T-cell (primary cell): ENCODE results near the gene MPL. TPM values are rescaled to one million over a fixed set of nuclear protein-coding genes. Genes with fewer than 3 reads are reported as not detected.

Source experiments
- ATAC-seq, 4 experiments: fragments of 200-7000 bp in 3 of 4; fragments of 150-1000 bp in 1 of 4; cut with Tn5 transposase; replicated peaks in 1 of 4; 1 replicate in 3 of 4; 2 replicates in 1 of 4; pipeline ENCODE4 v1.10.0; 2021; ENCODE audit warnings: moderate library complexity in 3 of 4, mild to moderate bottlenecking in 2 of 4, moderate number of reproducible peaks in 1 of 4
- CTCF ChIA-PET, 2 donors: fragments of 300-600 bp; sonication (Branson Sonifier 250); formaldehyde crosslinking; loops; one replicate each; lab custom pipeline; 2022; ENCODE audit warnings: antibody characterized with exemption in 2 of 2; lab: Charles Lee
- POLR2A ChIA-PET, 2 donors: fragments of 300-600 bp; sonication (Branson Sonifier 250); formaldehyde crosslinking; loops; one replicate each; lab custom pipeline; 2022; ENCODE audit warnings: antibody characterized with exemption in 2 of 2; lab: Charles Lee
- DNase-seq, 35 experiments: peaks; one replicate each; pipeline versions ENCODE4 v3.0.0 to v3.0.0-alpha.2; 2013 to 2023
- H3K27ac ChIP-seq: one replicate; pipeline ENCODE4 v1.5.1; 2013; ENCODE audit warnings: low read length
- H3K27me3 ChIP-seq, 2 experiments: replicated peaks in 1 of 2; 1 replicate in 1 of 2; 2 replicates in 1 of 2; pipeline versions ENCODE4 v1.6.1 to v1.7.0; 2013; ENCODE audit warnings: low read length in 1 of 2, mixed read lengths in 1 of 2; ENCODE audit not compliant: control insufficient read depth in 2 of 2, insufficient read depth in 2 of 2; ENCODE audit errors: extremely low read depth in 1 of 2
- H3K36me3 ChIP-seq, 2 donors: 1 replicate in 1 of 2; 2 replicates in 1 of 2; pipeline versions ENCODE4 v1.6.1 to v1.7.0; 2013; ENCODE audit warnings: low read length in 1 of 2; ENCODE audit not compliant: control insufficient read depth in 2 of 2, insufficient read depth in 1 of 2; ENCODE audit errors: extremely low read depth in 1 of 2
- H3K4me1 ChIP-seq, 2 experiments: 1 replicate in 1 of 2; 2 replicates in 1 of 2; pipeline versions ENCODE4 v1.6.1 to v1.7.0; 2013; ENCODE audit warnings: low read length in 2 of 2, mixed read lengths in 1 of 2; ENCODE audit not compliant: insufficient read depth in 2 of 2, control insufficient read depth in 1 of 2; ENCODE audit errors: extremely low read depth in 1 of 2
- H3K4me3 ChIP-seq, 2 donors: 1 replicate in 1 of 2; 2 replicates in 1 of 2; pipeline versions ENCODE4 v1.5.1 to v1.7.0; 2013; ENCODE audit warnings: mild to moderate bottlenecking in 2 of 2, low read length in 1 of 2, moderate library complexity in 1 of 2; ENCODE audit not compliant: control insufficient read depth in 1 of 2; ENCODE audit errors: extremely low read depth in 1 of 2
- H3K9me3 ChIP-seq: 2 replicates; pipeline ENCODE4 v1.7.0; 2013
- H3K27ac Mint-ChIP-seq, 2 donors: one replicate each; pipeline ENCODE4 v1.8.0; 2020 to 2021; ENCODE audit warnings: mild to moderate bottlenecking in 2 of 2, mixed read lengths in 2 of 2
- H3K27me3 Mint-ChIP-seq, 2 donors: one replicate each; pipeline ENCODE4 v1.8.0; 2021 to 2022; ENCODE audit warnings: mixed read lengths in 2 of 2
- H3K36me3 Mint-ChIP-seq: one replicate; pipeline ENCODE4 v1.8.0; 2021; ENCODE audit warnings: mixed read lengths
- H3K4me1 Mint-ChIP-seq, 3 donors: one replicate each; pipeline ENCODE4 v1.8.0; 2020 to 2022; ENCODE audit warnings: mixed read lengths in 3 of 3, mild to moderate bottlenecking in 1 of 3
- H3K4me3 Mint-ChIP-seq, 3 donors: one replicate each; pipeline ENCODE4 v1.8.0; 2020 to 2022; ENCODE audit warnings: mild to moderate bottlenecking in 3 of 3, mixed read lengths in 3 of 3, moderate library complexity in 3 of 3
- H3K9me3 Mint-ChIP-seq, 3 donors: one replicate each; pipeline ENCODE4 v1.8.0; 2020 to 2022; ENCODE audit warnings: mixed read lengths in 3 of 3
- WGBS: methylation state at CpG from one replicate; pipeline ENCODE4 v1.1.5; 2013; ENCODE audit warnings: missing lambda C conversion rate; ENCODE audit not compliant: insufficient coverage; 5-methylcytosine and 5-hydroxymethylcytosine counted together
- total RNA-seq, 35 experiments: library from RNA in 6 of 35; stranded (reverse) in 6 of 35; fragments of 120-200 nt in 1 of 35; gene quantifications; one replicate each; pipeline versions ENCODE4 v1.2.1 to v1.2.4 and lab custom pipeline; 2013 to 2026

The MPL gene
- total RNA-seq, 5 donors from 2014 or later (not counting 1 experiment from before 2014, with no cell fraction given): 0.26 to 0.63 (median 0.61) TPM; not detected in 2

GRCh38 chr1:43376723-43377235, 39.2 kb downstream of the MPL start:
- Histone ChIP-seq H3K27me3 (no peaks in the 10 kb centered on the region), H3K36me3 (peaks cover 0 to 4% of the 10 kb centered on the region in 2 donors), H3K4me1 (no peaks in the 10 kb centered on the region), H3K9me3 (no peaks in the 10 kb centered on the region), H3K4me3 (no peak overlapping the region), H3K27ac (no peak overlapping the region)
- no peaks in the 10 kb centered on the region for H3K9me3 Mint-ChIP-seq
- DNase-seq (no peak), ATAC-seq (no peak)
- ChIA-PET POLR2A (no interaction called here), CTCF (interaction anchor here in 1 of 2 donors (0.6 to 1.3 kb wide), 2 partner anchors 18 to 38 kb away, joined by 4 to 5 read pairs; partner anchors contain the start of gene CDC20)
- no peaks in the 10 kb centered on the region for H3K27me3 Mint-ChIP-seq
- peaks cover 20% of the 10 kb centered on the region for H3K36me3 Mint-ChIP-seq
- 100% methylated on average over 2 of the region's 7 CpGs for WGBS
- no peak overlapping the region for H3K27ac Mint-ChIP-seq
- no peak overlapping the region for H3K4me3 Mint-ChIP-seq
- peaks cover 0 to 9% (median 7%) of the 10 kb centered on the region in 3 donors for H3K4me1 Mint-ChIP-seq

- no peak overlapping the region for H3K27ac ChIP-seq
- Mint-ChIP-seq H3K36me3 (peaks cover 29% of the 10 kb centered on the region), H3K27me3 (no peaks in the 10 kb centered on the region), H3K4me1 (peaks cover 0 to 10% (median 9%) of the 10 kb centered on the region in 3 donors), H3K9me3 (no peaks in the 10 kb centered on the region), H3K27ac (no peak overlapping the region), H3K4me3 (no peak overlapping the region)
- H3K4me1 ChIP-seq: no peaks in the 10 kb centered on the region
- no peaks in the 10 kb centered on the region for H3K27me3 ChIP-seq
- ATAC-seq (no peak), DNase-seq (no peak)
- peaks cover 0 to 11% of the 10 kb centered on the region in 2 donors for H3K36me3 ChIP-seq
- ChIA-PET POLR2A (interaction anchor here in 1 of 2 donors (0.6 kb wide), 1 partner anchor 34 kb away, joined by 8 read pairs; no protein-coding TSS in a partner anchor), CTCF (no interaction called here)
- WGBS: no CpG with 5 or more reads among the region's 1 CpG
- H3K9me3 ChIP-seq: no peaks in the 10 kb centered on the region
- H3K4me3 ChIP-seq: no peak overlapping the region
Measured at GRCh38 chr1:43377831-43378230, 40.2 kb downstream of the MPL start.

GRCh38 chr1:43379476-43379875, 41.9 kb downstream of the MPL start:
- ATAC-seq: no peak
- peaks cover 44% of the 10 kb centered on the region for H3K36me3 Mint-ChIP-seq
- peaks cover 11 to 28% of the 10 kb centered on the region in 2 donors for H3K36me3 ChIP-seq
- DNase-seq: no peak
- no peaks in the 10 kb centered on the region for H3K9me3 ChIP-seq
- CTCF ChIA-PET: no interaction called here
- H3K4me3 Mint-ChIP-seq: no peak overlapping the region
- no peak overlapping the region for H3K27ac Mint-ChIP-seq
- no peaks in the 10 kb centered on the region for H3K9me3 Mint-ChIP-seq
- no peaks in the 10 kb centered on the region for H3K27me3 ChIP-seq
- H3K27me3 Mint-ChIP-seq: no peaks in the 10 kb centered on the region
- POLR2A ChIA-PET: no interaction called here
- peaks cover 0 to 10% (median 9%) of the 10 kb centered on the region in 3 donors for H3K4me1 Mint-ChIP-seq
- H3K4me1 ChIP-seq: no peaks in the 10 kb centered on the region
- no peak overlapping the region for H3K27ac ChIP-seq
- H3K4me3 ChIP-seq: no peak overlapping the region
- WGBS: no CpG with 5 or more reads among the region's 1 CpG

- no peak overlapping the region for H3K4me3 Mint-ChIP-seq
- H3K4me3 ChIP-seq: no peak overlapping the region
- peaks cover 17 to 49% of the 10 kb centered on the region in 2 donors for H3K36me3 ChIP-seq
- H3K27ac ChIP-seq: no peak overlapping the region
- peak overlapping the region in 1 of 2 donors; percentile 59 for H3K27ac Mint-ChIP-seq
- CTCF ChIA-PET: interaction anchor here in 1 of 2 donors (0.6 to 0.8 kb wide), 3 partner anchors 19 to 1043 kb away, joined by 3 read pairs; no protein-coding TSS in a partner anchor
- DNase-seq (no peak), ATAC-seq (no peak)
- peaks cover 4 to 17% (median 10%) of the 10 kb centered on the region in 3 donors for H3K4me1 Mint-ChIP-seq
- H3K9me3 ChIP-seq: no peaks in the 10 kb centered on the region
- POLR2A ChIA-PET: interaction anchor here in 1 of 2 donors (0.5 kb wide), 1 partner anchor 290 kb away, joined by 3 read pairs; no protein-coding TSS in a partner anchor
- WGBS: 73% methylated on average over 3 of the region's 3 CpGs
- H3K36me3 Mint-ChIP-seq: peaks cover 61% of the 10 kb centered on the region
- H3K27me3 ChIP-seq: no peaks in the 10 kb centered on the region
- no peaks in the 10 kb centered on the region for H3K27me3 Mint-ChIP-seq
- H3K9me3 Mint-ChIP-seq: no peaks in the 10 kb centered on the region
- no peaks in the 10 kb centered on the region for H3K4me1 ChIP-seq
Measured at GRCh38 chr1:43381612-43382011, 44.0 kb downstream of the MPL start.

- peaks cover 17 to 55% of the 10 kb centered on the region in 2 donors for H3K36me3 ChIP-seq
- no peaks in the 10 kb centered on the region for H3K4me1 ChIP-seq
- H3K27me3 ChIP-seq: no peaks in the 10 kb centered on the region
- no peak overlapping the region for H3K27ac ChIP-seq
- peaks cover 66% of the 10 kb centered on the region for H3K36me3 Mint-ChIP-seq
- H3K9me3 ChIP-seq: no peaks in the 10 kb centered on the region
- peaks cover 4 to 23% (median 10%) of the 10 kb centered on the region in 3 donors for H3K4me1 Mint-ChIP-seq
- ChIA-PET CTCF (interaction anchor here in 1 of 2 donors (0.6 to 1.6 kb wide), 3 partner anchors 19 to 155 kb away, joined by 3 to 6 read pairs (median 3); no protein-coding TSS in a partner anchor), POLR2A (interaction anchor here in 1 of 2 donors (0.5 kb wide), 1 partner anchor 290 kb away, joined by 3 read pairs; no protein-coding TSS in a partner anchor)
- no peaks in the 10 kb centered on the region for H3K9me3 Mint-ChIP-seq
- 86% methylated on average over 5 of the region's 6 CpGs for WGBS
- DNase-seq: no peak
- no peak for ATAC-seq
- no peaks in the 10 kb centered on the region for H3K27me3 Mint-ChIP-seq
- peak overlapping the region in 1 of 2 donors; percentile 76 for H3K27ac Mint-ChIP-seq
- no peak overlapping the region for H3K4me3 Mint-ChIP-seq
- H3K4me3 ChIP-seq: no peak overlapping the region
Measured at GRCh38 chr1:43382027-43382779, 44.6 kb downstream of the MPL start.

- H3K4me1 Mint-ChIP-seq: peaks cover 15 to 34% (median 21%) of the 10 kb centered on the region in 3 donors
- Histone ChIP-seq H3K4me1 (peaks cover under 1 to 2% of the 10 kb centered on the region in 2 experiments), H3K4me3 (no peak overlapping the region), H3K27me3 (no peaks in the 10 kb centered on the region), H3K9me3 (no peaks in the 10 kb centered on the region), H3K36me3 (peaks cover 17 to 60% of the 10 kb centered on the region in 2 donors), H3K27ac (no peak overlapping the region)
- H3K27ac Mint-ChIP-seq: peak overlapping the region in 1 of 2 donors; percentile 3
- no CpG with 5 or more reads among the region's 2 CpGs for WGBS
- H3K4me3 Mint-ChIP-seq: no peak overlapping the region
- DNase-seq (no peak), ATAC-seq (no peak)
- no peaks in the 10 kb centered on the region for H3K27me3 Mint-ChIP-seq
- POLR2A ChIA-PET: no interaction called here
- no peaks in the 10 kb centered on the region for H3K9me3 Mint-ChIP-seq
- H3K36me3 Mint-ChIP-seq: peaks cover 66% of the 10 kb centered on the region
- CTCF ChIA-PET: interaction anchor here in 1 of 2 donors (1.6 kb wide), 1 partner anchor 156 kb away, joined by 6 read pairs; no protein-coding TSS in a partner anchor
Measured at GRCh38 chr1:43383449-43383848, 45.8 kb downstream of the MPL start.
